Astrocyte of the spinal cord (primary cell): ENCODE results near the gene MOCS2.

Experiments
- DNase-seq: peaks from one replicate; pipeline ENCODE4 v3.0.0; 2011; ENCODE audit warnings: low read depth, low spot score
- H3K4me3 ChIP-seq: 2 replicates; pipeline ENCODE4 v1.5.1; 2011; ENCODE audit warnings: low read depth, mild to moderate bottlenecking, low read length, moderate library complexity
- CTCF ChIP-seq: IDR thresholded peaks from 2 replicates; pipeline ENCODE4 v1.5.1; 2012; ENCODE audit warnings: low read depth, mild to moderate bottlenecking, low read length, inconsistent platforms
- in situ Hi-C: cut with HindIII; loops from 2 replicates; pipeline ENCODE4 v1.10.0; 2017; ENCODE audit warnings: low sequenced_read_pairs

MOCS2 gene

GRCh38 chr5:53089481-53089991 is 20.0 kb downstream of the MOCS2 start:
- no peak overlapping the region for H3K4me3 ChIP-seq
- TF ChIP-seq CTCF = no peak
- in situ Hi-C loops = no loop called here
- no peak for DNase-seq

GRCh38 chr5:53087621-53088121 is 21.9 kb downstream of the MOCS2 start:
- DNase-seq = no peak
- in situ Hi-C loops = no loop called here
- H3K4me3 ChIP-seq = no peak overlapping the region
- TF ChIP-seq CTCF = no peak

- no peak for DNase-seq
- H3K4me3 ChIP-seq = no peak overlapping the region
- in situ Hi-C loops = no loop called here
- no peak for TF ChIP-seq CTCF
These were observed 22.4 kb downstream of the MOCS2 start for GRCh38 chr5:53087171-53087570.

GRCh38 chr5:53084546-53085255 is 24.9 kb downstream of the MOCS2 start:
- no peak for TF ChIP-seq CTCF
- no peak overlapping the region for H3K4me3 ChIP-seq
- in situ Hi-C loops = no loop called here
- DNase-seq = no peak

- no peak for TF ChIP-seq CTCF
- no peak for DNase-seq
- in situ Hi-C loops = no loop called here
- no peak overlapping the region for H3K4me3 ChIP-seq
These were observed 25.6 kb downstream of the MOCS2 start for GRCh38 chr5:53083927-53084326.

GRCh38 chr5:53080271-53080670 is 29.3 kb downstream of the MOCS2 start:
- H3K4me3 ChIP-seq = no peak overlapping the region
- in situ Hi-C loops = no loop called here
- DNase-seq = no peak
- TF ChIP-seq CTCF = no peak
